Measurements from ENCODE around the gene KEAP1. TPM values are rescaled to one million over a fixed set of nuclear protein-coding genes. Genes with fewer than 3 reads are reported as not detected.
A peak's percentile ranks its signal among the peaks of the same experiment; 100 is the strongest.

KEAP1 gene
- total and polyA plus RNA-seq, 2 of the 8 experiments (the other 6 are each of a cell fraction or from before 2014, with no cell fraction given) = 80.6 to 106 TPM

GRCh38 chr19:10499550-10500246, 3.5 kb downstream of the KEAP1 start (continued):
- no peak for TF ChIP-seq USF2 (IDR thresholded peaks at IDR 0.05; ENCODE audit: low read length)
- no peak for TF ChIP-seq ASH2L (IDR thresholded peaks at IDR 0.05; ENCODE audit: low read length)
- peak; percentile 38; the same call in 1 of the 2 replicates for TF ChIP-seq SP1 (IDR thresholded peaks at IDR 0.05; ENCODE audit: low read depth, low read length)
- peak; percentile 51; the same call in 1 of the 2 replicates for TF ChIP-seq MAX (IDR thresholded peaks at IDR 0.05)
- TF ChIP-seq EGR1 (IDR thresholded peaks at IDR 0.05; ENCODE audit: borderline replicate concordance, low read depth, low read length) = no peak
- no peak for TF ChIP-seq SIX5 (IDR thresholded peaks at IDR 0.05; ENCODE audit: low read depth, low read length)
- TF ChIP-seq E2F6 (IDR thresholded peaks at IDR 0.05) = 0 out of 2 replicates have a peak, but pooled peaks have one; percentile 11
- TF ChIP-seq NRF1 (IDR thresholded peaks at IDR 0.05; ENCODE audit: low read depth, low read length) = no peak

Measured in H1 (cell line).